PFSK-1 (cell line): ENCODE data around the gene HS3ST4.

ENCODE experiments used
- FOXP2 ChIP-seq: optimal IDR thresholded peaks from 2 replicates; pipeline ENCODE3; 2011; ENCODE audit warnings: borderline replicate concordance, control low read depth, inconsistent platforms; ENCODE audit not compliant: insufficient read depth; ENCODE audit errors: extremely low read length, extremely low read depth
- POLR2AphosphoS5 ChIP-seq: IDR thresholded peaks from 2 replicates; pipeline ENCODE4 v1.6.1; 2012; ENCODE audit warnings: low read depth, mild to moderate bottlenecking, control low read depth, low read length, moderate library complexity
- SIN3A ChIP-seq: IDR thresholded peaks from 2 replicates; pipeline ENCODE4 v1.6.1; 2012; ENCODE audit warnings: mild to moderate bottlenecking, low read length, moderate library complexity, borderline replicate concordance; ENCODE audit not compliant: insufficient read depth
- TAF1 ChIP-seq: IDR thresholded peaks from 2 replicates; pipeline ENCODE4 v1.6.1; 2012; ENCODE audit warnings: low read length, control low read depth, borderline replicate concordance; ENCODE audit not compliant: insufficient read depth
- TF ChIP-seq, protein P1 (sequence below), 2 experiments: IDR thresholded peaks; 2 replicates each; pipeline versions ENCODE4 v1.6.1 to v1.8.0; 2011 to 2012; ENCODE audit warnings: low read depth in 2 of 2, low read length in 2 of 2, control low read depth in 1 of 2, inconsistent platforms in 1 of 2, mild to moderate bottlenecking in 1 of 2, moderate library complexity in 1 of 2; ENCODE audit not compliant: insufficient read depth in 1 of 2

HS3ST4 gene

DNA sequence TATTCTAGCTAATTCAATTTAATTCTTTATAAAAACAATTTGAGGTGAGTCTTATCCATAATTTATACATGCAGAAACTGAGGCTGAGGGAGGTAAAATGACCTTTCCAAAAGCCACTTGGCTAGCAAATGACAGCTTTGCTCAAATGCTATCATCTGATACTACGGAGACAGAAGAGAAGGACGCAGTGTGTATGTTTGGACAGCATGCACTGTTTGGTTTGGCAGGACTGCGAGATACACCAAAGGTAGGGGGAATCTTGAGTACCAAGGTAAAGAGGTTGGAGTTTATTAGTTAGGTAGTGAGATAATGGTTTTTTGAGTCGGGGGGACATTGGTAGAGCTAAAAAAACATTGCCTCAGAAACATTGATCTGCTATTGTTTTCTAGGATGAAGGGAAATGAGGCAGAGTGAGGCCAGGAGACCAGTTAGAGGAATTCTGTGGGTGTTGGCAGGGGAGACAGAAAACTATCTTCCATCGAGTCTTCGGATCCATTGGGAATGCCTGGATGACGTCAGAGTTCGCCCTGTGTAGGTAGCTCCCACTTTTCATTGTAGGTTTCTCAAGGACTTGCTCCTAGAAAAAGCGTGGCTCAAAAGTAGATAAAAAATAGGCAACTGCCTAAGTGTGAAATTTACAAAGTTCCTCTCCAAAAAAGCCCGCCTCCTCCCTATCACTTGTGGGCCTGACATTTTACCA is 2.5 kb upstream of the HS3ST4 start:
- no peak for TF ChIP-seq POLR2AphosphoS5
- no peak for TF ChIP-seq SIN3A
- TF ChIP-seq, protein P1, sequence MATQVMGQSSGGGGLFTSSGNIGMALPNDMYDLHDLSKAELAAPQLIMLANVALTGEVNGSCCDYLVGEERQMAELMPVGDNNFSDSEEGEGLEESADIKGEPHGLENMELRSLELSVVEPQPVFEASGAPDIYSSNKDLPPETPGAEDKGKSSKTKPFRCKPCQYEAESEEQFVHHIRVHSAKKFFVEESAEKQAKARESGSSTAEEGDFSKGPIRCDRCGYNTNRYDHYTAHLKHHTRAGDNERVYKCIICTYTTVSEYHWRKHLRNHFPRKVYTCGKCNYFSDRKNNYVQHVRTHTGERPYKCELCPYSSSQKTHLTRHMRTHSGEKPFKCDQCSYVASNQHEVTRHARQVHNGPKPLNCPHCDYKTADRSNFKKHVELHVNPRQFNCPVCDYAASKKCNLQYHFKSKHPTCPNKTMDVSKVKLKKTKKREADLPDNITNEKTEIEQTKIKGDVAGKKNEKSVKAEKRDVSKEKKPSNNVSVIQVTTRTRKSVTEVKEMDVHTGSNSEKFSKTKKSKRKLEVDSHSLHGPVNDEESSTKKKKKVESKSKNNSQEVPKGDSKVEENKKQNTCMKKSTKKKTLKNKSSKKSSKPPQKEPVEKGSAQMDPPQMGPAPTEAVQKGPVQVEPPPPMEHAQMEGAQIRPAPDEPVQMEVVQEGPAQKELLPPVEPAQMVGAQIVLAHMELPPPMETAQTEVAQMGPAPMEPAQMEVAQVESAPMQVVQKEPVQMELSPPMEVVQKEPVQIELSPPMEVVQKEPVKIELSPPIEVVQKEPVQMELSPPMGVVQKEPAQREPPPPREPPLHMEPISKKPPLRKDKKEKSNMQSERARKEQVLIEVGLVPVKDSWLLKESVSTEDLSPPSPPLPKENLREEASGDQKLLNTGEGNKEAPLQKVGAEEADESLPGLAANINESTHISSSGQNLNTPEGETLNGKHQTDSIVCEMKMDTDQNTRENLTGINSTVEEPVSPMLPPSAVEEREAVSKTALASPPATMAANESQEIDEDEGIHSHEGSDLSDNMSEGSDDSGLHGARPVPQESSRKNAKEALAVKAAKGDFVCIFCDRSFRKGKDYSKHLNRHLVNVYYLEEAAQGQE (IDR thresholded peaks at IDR 0.05; ENCODE audit: insufficient read depth in 1 of 2, low read depth in 2 of 2, low read length in 2 of 2) = no peak
- TF ChIP-seq FOXP2 = no peak

DNA sequence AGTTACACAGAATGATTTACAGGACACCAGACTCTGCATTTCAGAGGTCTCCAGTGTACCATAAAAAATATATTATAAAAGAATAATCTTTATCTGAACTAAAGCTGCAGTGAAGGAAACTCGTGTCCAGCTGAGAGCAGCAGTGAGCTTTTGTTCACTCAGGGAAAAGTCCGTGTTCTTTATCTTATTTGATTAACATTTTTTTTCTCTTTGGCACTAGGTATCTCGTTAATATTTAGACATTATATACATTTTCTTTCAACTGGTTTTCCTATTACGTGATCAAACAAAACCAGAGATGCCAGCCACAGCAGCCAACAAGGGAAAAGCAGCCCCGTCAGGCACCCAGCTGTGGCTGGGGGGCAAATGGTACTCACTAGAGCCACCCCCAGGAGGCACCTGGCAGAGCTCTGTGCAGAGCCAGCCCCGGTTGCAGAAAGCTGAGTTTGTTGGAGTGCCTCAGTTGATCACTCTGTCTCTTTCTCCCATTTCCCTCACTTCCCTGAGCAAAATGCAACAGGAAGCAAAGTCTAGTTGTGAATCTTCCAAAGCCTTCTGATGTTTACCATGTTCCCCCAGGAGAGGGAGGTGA is 1.1 kb upstream of the HS3ST4 start:
- TF ChIP-seq, protein P1 (IDR thresholded peaks at IDR 0.05; ENCODE audit: insufficient read depth in 1 of 2, low read depth in 2 of 2, low read length in 2 of 2) = no peak
- TF ChIP-seq FOXP2 = no peak
- no peak for TF ChIP-seq TAF1
- TF ChIP-seq POLR2AphosphoS5 = no peak
- no peak for TF ChIP-seq SIN3A

DNA sequence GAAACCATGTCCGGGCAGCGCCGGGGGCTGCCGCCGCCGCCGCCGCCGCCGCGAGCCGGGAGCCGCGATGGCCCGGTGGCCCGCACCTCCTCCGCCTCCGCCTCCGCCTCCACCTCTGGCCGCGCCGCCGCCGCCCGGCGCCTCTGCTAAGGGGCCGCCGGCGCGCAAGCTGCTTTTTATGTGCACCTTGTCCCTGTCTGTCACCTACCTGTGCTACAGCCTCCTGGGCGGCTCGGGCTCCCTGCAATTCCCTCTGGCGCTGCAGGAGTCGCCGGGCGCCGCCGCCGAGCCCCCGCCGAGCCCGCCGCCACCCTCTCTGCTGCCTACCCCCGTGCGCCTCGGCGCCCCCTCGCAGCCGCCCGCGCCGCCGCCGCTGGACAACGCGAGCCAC is 587 bp downstream of the HS3ST4 start:
- TF ChIP-seq FOXP2 (no peak), TAF1 (no peak), POLR2AphosphoS5 (no peak), SIN3A (no peak)
- TF ChIP-seq, protein P1 (IDR thresholded peaks at IDR 0.05; ENCODE audit: insufficient read depth in 1 of 2, low read depth in 2 of 2, low read length in 2 of 2) = no peak

DNA sequence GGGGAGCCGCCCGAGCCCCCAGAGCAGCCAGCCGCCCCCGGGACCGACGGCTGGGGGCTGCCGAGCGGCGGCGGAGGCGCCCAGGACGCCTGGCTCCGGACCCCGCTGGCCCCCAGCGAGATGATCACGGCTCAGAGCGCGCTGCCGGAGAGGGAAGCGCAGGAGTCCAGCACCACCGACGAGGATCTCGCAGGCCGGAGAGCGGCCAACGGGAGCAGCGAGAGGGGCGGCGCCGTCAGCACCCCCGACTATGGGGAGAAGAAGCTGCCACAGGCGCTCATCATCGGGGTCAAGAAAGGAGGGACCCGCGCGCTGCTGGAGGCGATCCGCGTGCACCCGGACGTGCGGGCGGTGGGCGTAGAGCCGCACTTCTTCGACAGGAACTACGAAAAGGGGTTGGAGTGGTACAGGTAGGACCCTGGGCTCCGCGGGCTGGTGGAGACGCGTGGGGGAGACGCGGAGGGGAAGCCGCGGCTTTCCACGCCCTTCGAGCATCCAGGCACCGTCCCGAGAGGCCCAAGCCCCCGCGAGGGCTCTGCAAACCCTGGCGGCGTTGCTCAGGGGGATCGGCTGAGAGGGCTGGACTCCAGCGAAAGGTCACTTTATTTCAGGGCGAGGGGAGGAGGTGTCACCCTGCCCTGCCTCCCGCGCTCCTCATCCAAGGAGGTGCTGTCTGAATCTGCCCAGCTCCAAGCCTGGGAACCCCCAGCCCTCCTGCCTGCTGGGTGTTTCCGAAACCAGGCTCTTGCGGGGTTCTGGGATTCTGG is 1.2 kb downstream of the HS3ST4 start:
- TF ChIP-seq FOXP2 = no peak
- TF ChIP-seq POLR2AphosphoS5 = no peak
- no peak for TF ChIP-seq TAF1
- no peak for TF ChIP-seq SIN3A
- TF ChIP-seq, protein P1 (IDR thresholded peaks at IDR 0.05; ENCODE audit: insufficient read depth in 1 of 2, low read depth in 2 of 2, low read length in 2 of 2) = no peak
